ENCODE results near the gene AUNIP.

The AUNIP gene

DNA sequence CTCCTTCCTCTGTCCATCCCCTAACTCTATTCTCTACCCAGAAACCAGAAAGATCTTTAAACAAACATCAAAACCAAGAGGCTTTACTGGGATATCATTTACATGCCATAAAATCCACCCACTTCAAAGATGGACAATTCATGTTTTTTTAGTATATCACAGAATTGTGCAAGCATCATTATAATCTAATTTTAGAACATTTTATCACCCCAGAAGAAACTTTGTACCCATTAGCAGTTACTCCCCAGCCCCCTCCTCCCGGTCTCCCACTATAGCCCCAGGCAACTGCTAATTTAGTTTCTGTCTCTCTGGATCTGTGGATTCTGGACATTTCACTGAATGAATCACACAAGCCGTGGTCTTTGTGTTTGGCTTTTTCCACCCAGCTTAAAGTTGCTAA is 64.0 kb downstream of the AUNIP start:
- peak overlapping the region in 1 of 3 experiments; percentile 3 for H3K27ac Mint-ChIP-seq
- peaks cover 2% of the 10 kb centered on the region for H3K36me3 Mint-ChIP-seq (ENCODE audit: low read depth)
- peaks cover 30% of the 10 kb centered on the region for H3K27me3 Mint-ChIP-seq (ENCODE audit: low read depth)
- peaks cover 30% of the 10 kb centered on the region for H3K4me1 Mint-ChIP-seq
- no peaks in the 10 kb centered on the region for H3K9me3 Mint-ChIP-seq
- H3K4me3 Mint-ChIP-seq = no peak overlapping the region
- TF ChIP-seq, protein P1, sequence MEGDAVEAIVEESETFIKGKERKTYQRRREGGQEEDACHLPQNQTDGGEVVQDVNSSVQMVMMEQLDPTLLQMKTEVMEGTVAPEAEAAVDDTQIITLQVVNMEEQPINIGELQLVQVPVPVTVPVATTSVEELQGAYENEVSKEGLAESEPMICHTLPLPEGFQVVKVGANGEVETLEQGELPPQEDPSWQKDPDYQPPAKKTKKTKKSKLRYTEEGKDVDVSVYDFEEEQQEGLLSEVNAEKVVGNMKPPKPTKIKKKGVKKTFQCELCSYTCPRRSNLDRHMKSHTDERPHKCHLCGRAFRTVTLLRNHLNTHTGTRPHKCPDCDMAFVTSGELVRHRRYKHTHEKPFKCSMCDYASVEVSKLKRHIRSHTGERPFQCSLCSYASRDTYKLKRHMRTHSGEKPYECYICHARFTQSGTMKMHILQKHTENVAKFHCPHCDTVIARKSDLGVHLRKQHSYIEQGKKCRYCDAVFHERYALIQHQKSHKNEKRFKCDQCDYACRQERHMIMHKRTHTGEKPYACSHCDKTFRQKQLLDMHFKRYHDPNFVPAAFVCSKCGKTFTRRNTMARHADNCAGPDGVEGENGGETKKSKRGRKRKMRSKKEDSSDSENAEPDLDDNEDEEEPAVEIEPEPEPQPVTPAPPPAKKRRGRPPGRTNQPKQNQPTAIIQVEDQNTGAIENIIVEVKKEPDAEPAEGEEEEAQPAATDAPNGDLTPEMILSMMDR (IDR thresholded peaks at IDR 0.05; ENCODE audit: unreplicated experiment in 3 of 3) = no peak

- Mint-ChIP-seq H3K36me3 (ENCODE audit: low read depth) (peaks cover 4% of the 10 kb centered on the region), H3K9me3 (no peaks in the 10 kb centered on the region), H3K4me1 (peaks cover 30% of the 10 kb centered on the region), H3K4me3 (no peak overlapping the region), H3K27me3 (ENCODE audit: low read depth) (peaks cover 38% of the 10 kb centered on the region), H3K27ac (peak overlapping the region in 1 of 3 experiments; percentile 12)
- TF ChIP-seq, protein P1 (IDR thresholded peaks at IDR 0.05; ENCODE audit: unreplicated experiment in 3 of 3) = no peak
These were observed 64.9 kb downstream of the AUNIP start for GRCh38 chr1:25794325-25794724.

- Mint-ChIP-seq H3K4me3 (no peak overlapping the region), H3K27ac (no peak overlapping the region), H3K4me1 (peaks cover 29% of the 10 kb centered on the region), H3K9me3 (no peaks in the 10 kb centered on the region), H3K27me3 (ENCODE audit: low read depth) (peaks cover 38% of the 10 kb centered on the region), H3K36me3 (ENCODE audit: low read depth) (peaks cover 4% of the 10 kb centered on the region)
- TF ChIP-seq, protein P1 (IDR thresholded peaks at IDR 0.05; ENCODE audit: unreplicated experiment in 3 of 3) = no peak
These were observed 65.6 kb downstream of the AUNIP start for GRCh38 chr1:25793585-25794170.

GRCh38 chr1:25792115-25792514 is 67.1 kb downstream of the AUNIP start:
- Mint-ChIP-seq H3K4me3 (no peak overlapping the region), H3K36me3 (ENCODE audit: low read depth) (peaks cover 4% of the 10 kb centered on the region), H3K27me3 (ENCODE audit: low read depth) (peaks cover 35% of the 10 kb centered on the region), H3K9me3 (no peaks in the 10 kb centered on the region), H3K27ac (peak overlapping the region in 1 of 3 experiments; percentile 34), H3K4me1 (peaks cover 21% of the 10 kb centered on the region)
- TF ChIP-seq, protein P1 (IDR thresholded peaks at IDR 0.05; ENCODE audit: unreplicated experiment in 3 of 3) = no peak

DNA sequence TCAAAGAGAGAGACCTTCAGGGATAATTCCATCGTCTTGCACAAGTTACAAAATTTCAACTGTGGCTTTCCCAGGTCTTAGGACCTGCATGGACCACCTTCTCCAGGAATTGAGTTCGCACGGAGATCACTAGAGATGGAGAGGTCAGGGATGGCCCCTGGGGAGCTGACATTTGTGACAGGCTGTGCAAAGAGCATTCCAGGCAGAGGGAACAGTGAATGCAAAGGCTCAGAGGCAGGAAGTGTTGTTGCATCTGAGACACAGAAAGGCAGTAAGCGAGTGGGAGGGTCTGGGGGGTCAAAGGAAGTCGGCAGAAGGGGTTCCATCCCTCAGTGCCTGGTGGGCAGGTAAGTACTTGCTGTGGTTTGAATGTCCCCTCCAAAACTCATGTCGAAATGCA is 68.8 kb downstream of the AUNIP start:
- TF ChIP-seq, protein P1 (IDR thresholded peaks at IDR 0.05; ENCODE audit: unreplicated experiment in 3 of 3) = no peak
- H3K4me3 Mint-ChIP-seq = no peak overlapping the region
- H3K27ac Mint-ChIP-seq = no peak overlapping the region
- no peaks in the 10 kb centered on the region for H3K9me3 Mint-ChIP-seq
- peaks cover 27% of the 10 kb centered on the region for H3K27me3 Mint-ChIP-seq (ENCODE audit: low read depth)
- H3K36me3 Mint-ChIP-seq (ENCODE audit: low read depth) = peaks cover 4% of the 10 kb centered on the region
- peaks cover 11% of the 10 kb centered on the region for H3K4me1 Mint-ChIP-seq

DNA sequence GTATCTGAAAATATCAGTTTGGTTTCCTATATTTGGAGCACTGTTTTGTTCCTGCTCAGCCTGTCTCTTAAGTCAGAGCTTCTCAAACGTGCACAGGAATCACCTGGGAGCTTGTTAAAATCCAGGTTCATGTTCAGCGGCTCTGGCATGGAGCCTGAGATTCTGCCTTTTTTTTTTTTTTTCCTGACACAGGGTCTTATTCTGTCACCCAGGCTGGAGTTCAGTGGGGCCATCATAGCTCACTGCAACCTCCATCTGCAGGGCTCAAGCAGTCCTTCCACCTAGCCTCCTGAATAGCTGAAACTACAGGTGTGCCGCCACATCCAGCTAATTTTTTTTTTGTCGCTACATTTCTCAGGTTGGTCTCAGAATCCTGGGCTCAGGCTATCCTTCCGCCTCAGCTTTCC is 71.5 kb downstream of the AUNIP start:
- Mint-ChIP-seq H3K27ac (no peak overlapping the region), H3K36me3 (ENCODE audit: low read depth) (peaks cover 4% of the 10 kb centered on the region), H3K4me1 (peaks cover 15% of the 10 kb centered on the region), H3K27me3 (ENCODE audit: low read depth) (peaks cover 23% of the 10 kb centered on the region), H3K4me3 (no peak overlapping the region), H3K9me3 (no peaks in the 10 kb centered on the region)
- TF ChIP-seq, protein P1 (IDR thresholded peaks at IDR 0.05; ENCODE audit: unreplicated experiment in 3 of 3) = no peak

All from nephron (organoid).